Measurements from ENCODE around the gene AP2M1.
A peak's percentile ranks its signal among the peaks of the same experiment; 100 is the strongest.
"Not testable (repeated sequence)": the region's sequence is repeated elsewhere in the genome, so short reads cannot be mapped to it uniquely, and the experiment has no call there.

AP2M1 gene

DNA sequence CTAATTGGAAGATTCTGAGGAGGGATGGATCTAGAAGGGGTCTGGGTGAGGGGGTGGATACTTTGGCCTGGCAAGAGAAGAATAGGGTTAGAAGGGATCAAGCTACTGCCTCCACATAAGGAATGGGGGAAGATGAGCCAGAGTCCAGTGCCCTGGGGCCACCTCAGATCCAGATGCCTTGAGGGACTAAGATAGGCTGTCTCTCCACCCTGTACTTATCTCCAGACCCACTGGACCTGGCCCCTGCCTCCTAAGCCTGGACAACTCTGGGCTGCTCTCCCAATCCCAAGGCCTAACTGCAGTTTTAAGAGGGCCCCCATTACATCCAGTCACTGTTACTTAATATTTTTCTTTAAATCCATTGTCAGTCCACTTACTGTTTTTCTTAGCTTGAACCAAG, 17.4 kb upstream of the AP2M1 start:
- DNase-seq (ENCODE audit: low spot score) = no peak

DNA sequence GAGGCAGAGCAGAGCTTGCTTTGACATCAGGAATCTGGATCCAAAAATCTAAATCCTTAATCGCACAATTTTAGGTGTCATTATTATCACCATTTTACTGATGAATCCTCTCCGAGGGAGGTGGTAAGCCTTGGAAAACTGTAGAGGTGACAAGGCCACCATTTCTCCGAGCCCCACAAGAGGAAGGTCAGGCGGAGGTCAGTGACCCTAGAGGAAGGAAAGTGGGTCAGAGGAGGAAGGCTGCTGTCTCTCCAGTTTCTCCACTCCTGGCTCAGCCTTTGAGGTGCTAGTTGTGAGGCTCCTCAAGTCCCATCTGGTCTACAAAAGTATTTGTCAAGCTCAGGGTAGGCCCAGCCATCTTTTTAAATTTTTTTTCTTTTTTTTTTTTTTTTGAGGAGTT, 16.3 kb upstream of the AP2M1 start:
- DNase-seq (ENCODE audit: low spot score) = no peak

DNA sequence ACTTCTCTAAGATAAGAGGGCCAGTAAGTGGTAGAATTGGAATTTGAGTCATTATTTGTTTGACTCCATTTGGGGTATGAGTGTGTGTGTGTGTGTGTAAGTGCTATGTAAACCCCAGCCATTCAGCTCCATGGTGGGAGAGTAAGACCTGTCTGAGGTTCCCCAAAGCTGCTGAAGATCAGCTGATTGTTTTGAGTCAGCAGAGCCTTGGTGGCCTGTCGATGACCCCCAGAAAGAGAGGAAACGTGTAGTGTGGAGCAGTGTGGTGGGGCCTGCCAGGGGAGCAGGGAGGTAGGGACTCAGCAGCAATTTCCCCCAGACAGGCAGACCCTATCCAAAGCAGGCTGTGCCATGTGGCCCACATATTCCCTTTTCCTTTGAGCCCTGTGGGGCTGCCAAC, 14.2 kb upstream of the AP2M1 start:
- no peak for DNase-seq (ENCODE audit: low spot score)

DNA sequence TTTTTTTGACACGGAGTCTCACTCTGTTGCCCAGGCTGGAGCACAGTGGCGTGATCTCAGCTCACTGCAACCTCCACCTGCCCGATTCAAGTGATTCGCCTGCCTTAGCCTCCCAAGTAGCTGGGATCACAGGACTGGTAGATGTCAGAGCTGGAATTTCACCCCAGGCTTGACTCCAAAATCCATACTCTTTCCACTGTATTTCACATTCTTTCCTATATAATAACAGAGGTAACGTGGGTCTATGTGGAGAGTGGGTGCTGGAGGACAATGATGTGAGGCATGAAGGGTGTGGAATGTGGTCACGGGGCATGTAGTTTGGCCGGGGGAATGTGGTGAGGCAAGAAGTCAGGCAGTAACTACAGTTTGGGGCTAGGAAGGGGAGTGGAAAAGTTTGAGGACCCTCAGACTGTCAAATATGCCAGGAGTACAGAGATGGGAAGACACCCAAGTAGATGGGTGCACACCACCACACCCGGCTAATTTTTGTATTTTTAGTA, 12.0 kb upstream of the AP2M1 start:
- not testable (repeated sequence) for DNase-seq (ENCODE audit: low spot score)

DNA sequence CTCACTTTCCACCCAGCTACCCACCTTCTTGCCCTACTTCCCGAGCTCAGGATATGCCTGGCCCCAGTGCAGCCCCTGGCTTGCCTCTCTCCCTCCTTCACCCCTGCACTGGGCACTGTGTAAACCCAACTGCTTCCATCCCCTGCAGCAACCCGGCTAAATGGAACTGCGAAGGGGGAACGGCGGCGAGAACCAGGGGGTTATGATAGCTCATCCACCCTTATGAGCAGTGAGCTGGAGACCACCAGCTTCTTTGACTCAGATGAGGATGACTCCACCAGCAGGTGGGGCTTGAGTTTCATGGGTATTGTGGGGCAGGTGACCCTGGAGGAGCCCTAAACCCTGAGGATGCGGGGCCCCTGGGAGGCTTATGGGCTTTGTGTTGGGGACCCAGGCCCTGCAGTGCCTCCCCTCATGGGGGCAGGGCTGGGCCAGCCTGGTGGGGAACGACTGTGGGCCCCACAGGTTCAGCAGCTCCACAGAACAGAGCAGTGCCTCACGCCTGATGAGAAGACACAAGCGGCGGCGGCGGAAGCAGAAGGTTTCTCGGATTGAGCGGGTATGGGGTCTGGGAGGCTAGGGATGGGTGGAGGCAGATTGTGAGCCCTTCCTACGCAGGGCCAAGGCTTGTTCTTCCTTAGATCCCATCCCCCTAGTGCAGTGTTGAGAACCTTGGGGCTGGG, 9.9 kb upstream of the AP2M1 start:
- DNase-seq (ENCODE audit: low spot score) = no peak

DNA sequence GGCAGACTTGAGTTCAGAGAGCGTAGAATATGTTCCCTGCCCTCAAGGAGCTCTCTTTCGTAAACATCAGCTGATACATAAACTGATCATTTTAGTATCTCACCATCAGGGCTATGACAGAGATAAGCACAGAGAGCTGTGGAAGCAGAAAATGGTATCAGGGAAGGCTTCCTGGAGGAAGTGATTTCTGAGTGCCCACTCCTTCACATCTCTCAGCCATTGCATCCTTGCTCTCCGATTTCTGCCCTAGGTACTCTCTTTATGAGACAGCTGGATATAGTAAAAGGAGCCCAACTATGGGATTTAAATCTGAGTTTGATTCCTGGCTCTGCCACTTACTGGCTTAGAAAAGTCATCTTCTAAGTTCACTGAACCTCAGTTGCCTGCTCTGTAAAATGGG, 9.1 kb upstream of the AP2M1 start:
- DNase-seq (ENCODE audit: low spot score) = no peak

DNA sequence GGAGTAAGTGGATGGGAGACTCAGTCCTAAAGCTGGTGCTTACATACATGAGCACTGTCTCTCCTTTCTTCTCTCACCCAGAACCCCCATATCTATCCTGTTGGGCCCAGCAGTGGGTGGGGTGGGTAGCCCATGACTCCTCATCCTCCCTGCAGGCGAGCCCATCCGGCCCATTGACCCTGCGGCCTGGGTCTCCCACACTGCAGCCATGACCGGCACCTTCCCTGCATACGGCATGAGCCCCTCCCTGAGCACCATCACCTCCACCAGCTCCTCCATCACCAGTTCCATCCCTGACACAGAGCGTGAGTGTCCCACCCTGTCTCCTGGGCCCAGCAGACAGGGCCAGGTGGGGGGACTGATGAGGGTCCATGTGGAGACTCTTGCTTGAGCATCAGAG, 8.0 kb upstream of the AP2M1 start:
- no peak for DNase-seq (ENCODE audit: low spot score)

DNA sequence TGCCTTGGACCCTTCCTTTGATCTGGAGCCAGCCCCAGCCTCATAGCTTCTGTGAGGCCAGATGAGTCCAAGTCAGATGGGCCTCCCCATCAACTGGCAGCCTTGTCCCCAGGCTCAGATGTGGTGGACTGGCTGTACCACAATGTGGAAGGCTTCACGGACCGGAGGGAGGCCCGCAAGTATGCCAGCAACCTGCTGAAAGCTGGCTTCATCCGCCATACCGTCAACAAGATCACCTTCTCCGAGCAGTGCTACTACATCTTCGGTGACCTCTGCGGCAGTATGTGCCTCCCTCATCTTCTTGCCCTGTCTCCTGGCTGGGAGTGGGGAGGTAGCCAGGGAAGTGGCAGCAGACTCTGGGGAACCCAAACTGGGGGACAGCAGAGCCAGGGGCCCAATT, 6.9 kb upstream of the AP2M1 start:
- no peak for DNase-seq (ENCODE audit: low spot score)

DNA sequence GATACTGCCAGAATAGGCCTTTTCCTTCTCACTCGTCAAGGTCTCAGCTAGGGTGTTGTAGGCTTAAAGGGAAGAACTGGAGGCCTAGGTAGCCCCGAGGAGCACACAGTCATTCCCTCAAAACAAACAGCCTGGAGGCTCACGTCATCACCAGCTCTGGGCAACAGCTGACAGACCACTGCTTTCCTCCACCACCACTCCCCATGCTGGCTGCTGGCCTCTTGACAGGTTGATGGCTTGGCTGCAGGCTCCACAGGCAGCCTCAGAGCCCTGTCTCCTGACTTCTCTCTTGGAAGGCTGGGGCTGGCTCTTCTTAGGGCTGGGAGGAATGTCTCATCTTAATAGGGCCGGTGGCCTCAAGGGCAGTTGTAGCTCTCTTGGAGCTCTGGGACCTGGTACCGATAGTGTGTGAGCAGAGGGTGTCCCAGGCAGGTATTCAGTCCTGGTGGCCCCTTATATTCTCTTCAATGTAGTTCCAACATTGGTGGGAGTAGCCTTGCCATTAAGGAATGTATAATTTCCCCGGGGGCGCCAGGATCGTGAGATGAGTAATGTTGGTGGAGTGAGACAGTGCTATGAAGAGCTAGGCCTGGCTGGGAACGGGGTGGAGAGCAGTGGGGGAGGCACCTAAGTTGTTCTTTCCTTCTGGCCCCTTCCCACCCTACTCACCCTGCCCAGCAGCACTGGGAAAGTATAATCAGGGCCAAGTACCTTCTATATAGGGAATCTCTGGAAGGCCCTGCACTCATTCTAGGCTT, 6.1 kb upstream of the AP2M1 start:
- DNase-seq (ENCODE audit: low spot score) = no peak

DNA sequence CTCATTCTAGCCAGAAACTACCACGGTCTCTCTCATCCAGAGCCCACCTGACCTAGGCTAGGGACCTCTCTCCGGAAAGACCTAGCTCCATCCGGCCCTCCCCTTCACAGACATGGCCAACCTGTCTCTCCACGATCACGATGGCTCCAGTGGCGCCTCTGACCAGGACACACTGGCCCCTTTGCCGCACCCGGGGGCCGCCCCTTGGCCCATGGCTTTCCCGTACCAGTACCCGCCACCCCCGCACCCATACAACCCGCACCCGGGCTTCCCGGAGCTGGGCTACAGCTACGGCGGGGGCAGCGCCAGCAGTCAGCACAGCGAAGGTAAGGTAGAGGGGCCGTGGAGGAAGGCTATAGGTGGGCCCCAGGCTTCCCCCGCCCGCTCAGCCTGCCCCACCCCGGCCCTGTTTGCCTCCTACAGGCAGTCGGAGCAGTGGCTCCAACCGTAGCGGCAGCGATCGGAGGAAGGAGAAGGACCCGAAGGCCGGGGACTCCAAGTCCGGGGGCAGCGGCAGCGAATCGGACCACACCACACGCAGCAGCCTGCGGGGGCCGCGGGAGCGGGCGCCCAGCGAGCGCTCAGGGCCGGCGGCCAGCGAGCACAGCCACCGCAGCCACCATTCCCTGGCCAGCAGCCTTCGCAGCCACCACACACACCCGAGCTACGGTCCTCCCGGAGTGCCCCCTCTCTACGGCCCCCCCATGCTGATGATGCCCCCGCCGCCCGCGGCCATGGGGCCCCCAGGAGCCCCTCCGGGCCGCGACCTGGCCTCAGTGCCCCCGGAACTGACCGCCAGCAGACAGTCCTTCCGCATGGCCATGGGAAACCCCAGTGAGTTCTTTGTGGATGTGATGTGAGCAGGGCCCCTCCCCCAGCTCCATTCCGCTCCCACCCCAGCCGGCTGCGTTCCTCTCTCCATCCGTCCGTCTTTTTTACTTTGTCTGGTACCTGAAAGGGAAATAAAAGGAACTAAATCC, 4.5 kb upstream of the AP2M1 start:
- no peak for DNase-seq (ENCODE audit: low spot score)

DNA sequence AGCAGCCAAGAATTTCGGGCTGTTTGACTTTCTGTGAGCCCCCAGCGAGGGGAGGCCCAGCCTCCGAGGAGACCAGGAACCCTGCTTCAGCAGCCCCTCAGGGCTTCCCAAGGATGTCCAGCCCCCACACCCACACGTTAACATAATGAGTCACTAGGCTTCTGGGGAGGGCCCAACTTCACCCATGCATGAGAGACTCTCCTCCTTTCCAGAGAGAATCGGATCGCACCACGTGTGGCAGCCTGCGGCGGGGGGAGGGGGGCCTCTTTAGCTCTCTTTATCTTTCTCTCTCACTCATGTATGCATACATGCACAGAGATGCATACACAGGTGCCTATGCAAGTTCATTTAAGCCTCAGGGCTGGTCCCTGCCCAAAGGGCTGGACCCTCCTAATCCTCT, 3.1 kb upstream of the AP2M1 start:
- no peak for DNase-seq (ENCODE audit: low spot score)

DNA sequence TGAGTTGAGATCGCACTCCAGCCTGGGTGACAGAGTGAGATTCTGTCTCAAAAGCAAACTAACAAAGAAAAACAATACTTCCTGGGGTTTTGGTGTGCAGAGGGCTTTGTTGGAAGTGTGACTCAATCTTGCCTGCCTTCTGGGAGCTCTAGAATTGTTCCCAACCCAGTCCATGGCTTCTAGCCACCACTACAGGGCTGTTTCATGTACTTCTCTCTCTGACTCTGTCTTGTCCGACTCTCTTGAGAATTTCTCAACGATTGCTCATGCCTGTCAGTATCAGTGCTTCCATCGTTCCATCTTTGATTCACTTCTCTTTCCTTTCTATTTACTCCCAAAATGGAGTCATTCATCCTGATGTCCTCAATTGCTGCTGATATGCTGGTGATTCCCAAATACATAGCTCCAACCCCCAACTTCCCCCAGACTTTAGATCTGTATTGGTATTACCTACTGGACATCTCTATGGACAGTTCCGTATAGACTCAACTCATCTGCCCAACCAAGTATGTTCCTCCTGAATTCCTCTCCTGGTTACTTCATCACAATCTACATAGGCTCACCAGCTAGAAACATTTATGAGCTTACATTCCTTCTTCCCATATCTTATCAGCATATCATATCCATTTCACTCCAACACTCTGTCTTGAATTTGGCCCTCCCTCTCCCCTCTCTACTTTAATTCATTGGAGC, 1.8 kb upstream of the AP2M1 start:
- no peak for DNase-seq (ENCODE audit: low spot score)

DNA sequence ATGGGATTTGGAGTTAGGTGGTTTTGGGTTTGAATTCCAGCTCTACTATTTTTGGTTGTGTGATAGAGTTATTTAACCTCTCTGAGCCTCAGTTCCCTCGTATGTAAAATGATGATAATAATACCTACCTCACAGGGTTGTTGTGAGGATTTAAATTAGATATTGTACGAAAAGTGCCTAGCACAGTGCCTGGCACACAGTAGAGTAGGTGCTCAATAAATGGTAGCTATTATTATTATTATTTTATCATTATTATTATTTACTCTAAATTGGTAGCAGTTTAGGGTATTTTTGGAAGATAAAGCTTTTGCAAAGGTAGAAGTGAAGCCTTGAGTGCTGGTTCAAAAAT, 1.3 kb upstream of the AP2M1 start:
- no peak for DNase-seq (ENCODE audit: low spot score)

DNA sequence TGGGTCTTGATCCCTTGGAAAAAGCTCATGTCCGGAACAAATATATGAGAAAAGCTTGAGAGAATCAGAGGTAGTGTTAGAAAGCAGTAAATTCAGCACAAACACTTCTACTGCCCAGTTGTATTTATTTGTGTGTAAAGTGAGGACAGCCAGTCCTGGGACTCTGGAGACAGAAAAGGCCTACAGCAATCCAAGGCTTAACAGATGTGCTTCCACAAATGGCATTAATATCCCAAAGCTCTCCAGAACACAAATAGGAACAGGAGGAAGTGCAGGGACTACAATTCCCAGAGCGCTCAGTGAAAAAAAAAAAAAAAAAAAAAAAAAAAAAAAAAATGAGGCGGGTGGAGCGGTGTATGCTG, 390 bp upstream of the AP2M1 start:
- no peak for DNase-seq (ENCODE audit: low spot score)

DNA sequence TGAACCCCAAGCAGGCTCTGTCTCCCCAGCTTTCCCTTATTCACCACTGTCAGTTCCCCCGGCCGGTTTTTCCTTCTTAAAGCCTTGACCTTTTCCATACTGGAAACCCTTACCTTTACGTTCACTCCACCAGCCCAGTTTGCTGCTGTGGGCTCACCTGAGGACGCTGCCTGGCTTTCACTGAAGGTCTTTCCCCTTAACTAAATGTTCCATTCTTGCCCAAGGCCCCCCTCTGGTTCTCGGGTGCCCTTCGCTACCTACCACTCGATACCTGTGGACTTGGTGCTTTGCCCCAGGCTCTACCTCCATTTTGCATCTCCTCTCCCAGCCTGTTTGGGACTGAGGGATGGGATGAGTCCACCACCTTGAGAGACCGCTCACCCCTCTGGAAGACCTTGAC, 851 bp downstream of the AP2M1 start:
- DNase-seq (ENCODE audit: low spot score) = no peak

DNA sequence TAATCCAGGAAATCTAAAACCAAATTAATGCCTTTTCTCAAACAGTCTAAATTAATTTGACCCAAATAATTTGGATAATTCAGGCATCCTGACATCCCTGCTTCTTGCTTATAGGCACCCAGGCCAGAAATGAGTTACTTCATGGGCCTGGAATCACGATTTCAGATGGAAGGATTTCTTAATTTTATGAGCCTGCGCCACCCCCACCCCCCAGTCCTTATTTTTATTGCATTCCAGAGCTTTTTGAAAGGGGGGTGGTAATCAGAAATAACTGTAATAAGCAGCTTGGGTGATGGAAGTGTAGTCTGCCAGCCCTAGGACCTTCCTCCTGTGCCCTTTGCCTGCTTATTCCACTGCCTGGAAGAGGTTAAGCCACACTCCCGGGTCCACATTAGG, 1.3 kb downstream of the AP2M1 start:
- DNase-seq (ENCODE audit: low spot score) = no peak

DNA sequence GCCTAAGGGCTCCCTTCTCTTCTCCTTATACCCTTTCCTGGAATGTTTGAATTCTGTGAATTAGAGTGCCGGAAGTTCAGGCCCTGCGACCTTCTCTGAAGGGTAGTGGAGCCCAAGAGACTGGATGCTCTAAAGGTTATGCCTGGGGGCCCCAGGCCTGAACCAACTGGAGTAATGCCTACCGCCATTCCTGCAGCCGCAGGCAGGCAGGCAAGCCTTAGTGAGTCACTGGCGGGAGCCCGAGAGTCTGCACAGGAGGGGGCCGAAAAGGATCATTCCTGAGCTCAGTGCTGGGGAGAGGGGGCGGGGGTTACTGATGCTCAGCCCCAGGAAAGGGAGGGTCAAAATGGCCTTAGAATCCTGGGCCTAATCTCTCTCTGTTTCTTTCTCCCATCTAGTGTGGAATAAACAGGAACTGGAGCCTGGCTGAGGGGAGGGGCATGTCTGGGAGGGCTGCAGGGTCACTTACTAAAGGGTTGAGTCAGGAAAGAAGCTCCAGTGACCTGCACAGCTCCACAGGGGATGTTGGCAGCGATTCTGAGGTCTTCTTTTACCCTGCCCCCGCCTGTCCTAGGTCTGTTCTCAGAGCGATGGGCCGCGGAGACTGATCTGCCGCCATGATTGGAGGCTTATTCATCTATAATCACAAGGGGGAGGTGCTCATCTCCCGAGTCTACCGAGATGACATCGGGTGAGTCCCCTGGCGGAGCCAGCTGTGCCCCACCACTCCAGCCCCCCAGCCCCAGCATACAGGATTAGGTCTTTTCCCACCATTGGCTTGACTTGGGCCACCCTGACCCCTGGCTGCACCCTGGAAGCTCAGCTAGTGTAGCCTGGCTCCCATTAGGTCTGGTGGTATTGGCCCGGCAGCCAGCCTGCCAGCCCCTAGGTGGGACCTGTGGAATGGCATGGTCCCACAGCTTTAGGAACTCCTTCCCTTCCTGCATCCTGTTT, 2.0 kb downstream of the AP2M1 start:
- DNase-seq (ENCODE audit: low spot score) = peak; percentile 52

DNA sequence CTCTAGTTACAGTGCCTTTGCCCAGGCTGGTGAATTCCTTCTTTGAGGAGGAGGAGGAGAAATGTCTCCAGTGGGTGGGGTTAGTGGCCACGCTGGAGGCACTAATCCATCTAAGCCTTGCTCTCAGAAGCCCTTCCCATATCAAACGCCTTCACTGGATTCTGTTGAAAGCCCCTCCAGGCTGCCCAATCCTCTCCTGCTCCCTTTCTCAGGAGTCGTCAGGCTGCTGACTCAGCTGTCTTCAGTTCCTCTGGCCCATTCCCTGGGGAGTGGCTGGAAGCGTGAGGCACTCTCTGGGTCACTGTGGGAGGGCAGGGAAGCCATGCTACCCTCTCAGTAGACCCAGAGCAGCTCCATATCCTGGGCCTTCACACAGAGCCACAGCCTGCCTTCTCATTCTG, 2.7 kb downstream of the AP2M1 start:
- no peak for DNase-seq (ENCODE audit: low spot score)

DNA sequence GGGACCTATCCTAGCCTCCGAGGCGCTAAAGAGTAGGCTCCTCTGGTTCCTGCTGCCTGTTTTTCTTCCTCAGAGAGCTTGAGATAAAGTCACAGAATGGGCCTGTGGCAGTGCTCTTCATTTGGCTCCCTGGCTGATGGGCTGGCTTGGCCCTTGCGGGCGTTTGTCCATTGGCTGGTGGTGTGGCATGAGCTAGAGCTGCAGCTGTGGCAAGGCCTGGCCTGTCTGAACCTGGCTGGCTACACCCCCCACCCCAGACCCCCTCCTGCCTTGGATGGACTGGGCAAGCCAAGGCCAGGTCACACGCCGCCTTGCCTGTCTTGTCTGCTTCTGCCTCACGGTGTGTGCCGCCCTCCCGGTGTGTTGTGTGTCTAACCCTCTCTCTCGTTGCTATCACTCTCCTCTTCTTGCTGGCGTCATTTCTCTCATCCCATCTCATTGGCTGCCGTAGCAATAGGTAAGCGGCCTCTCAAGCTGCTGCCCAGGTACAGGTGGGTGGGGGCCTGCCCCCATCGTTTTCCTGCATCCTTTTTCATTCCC, 3.2 kb downstream of the AP2M1 start:
- DNase-seq (ENCODE audit: low spot score) = no peak

DNA sequence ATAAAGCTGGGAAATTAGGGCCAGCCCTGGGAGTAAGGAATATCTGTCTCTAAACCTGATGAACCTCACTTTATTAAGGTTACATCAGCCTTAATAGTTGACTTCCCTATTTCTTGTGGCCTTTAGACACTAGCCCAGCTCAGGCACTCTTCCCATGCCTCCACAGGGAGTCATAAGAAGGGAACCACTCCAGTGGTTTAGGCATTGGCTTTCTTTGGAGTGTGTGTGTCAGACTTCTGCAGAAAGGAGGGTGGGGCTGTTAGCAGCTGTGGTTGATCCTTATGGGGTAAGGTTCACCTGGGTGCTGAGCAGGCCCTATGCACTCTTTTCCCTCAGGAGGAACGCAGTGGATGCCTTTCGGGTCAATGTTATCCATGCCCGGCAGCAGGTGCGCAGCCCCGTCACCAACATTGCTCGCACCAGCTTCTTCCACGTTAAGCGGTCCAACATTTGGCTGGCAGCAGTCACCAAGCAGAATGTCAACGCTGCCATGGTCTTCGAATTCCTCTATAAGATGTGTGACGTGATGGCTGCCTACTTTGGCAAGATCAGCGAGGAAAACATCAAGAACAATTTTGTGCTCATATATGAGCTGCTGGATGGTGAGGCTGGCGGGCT, 4.0 kb downstream of the AP2M1 start:
- DNase-seq (ENCODE audit: low spot score) = no peak

All from Ammon's horn (tissue), 1 donor.